NCI-H774 (cell line): ENCODE results near the gene ITIH2.

Experiments used
- DNase-seq: peaks from one replicate; lab custom pipeline; 2025; lab: John Stamatoyannopoulos, UW

Gene ITIH2

DNA sequence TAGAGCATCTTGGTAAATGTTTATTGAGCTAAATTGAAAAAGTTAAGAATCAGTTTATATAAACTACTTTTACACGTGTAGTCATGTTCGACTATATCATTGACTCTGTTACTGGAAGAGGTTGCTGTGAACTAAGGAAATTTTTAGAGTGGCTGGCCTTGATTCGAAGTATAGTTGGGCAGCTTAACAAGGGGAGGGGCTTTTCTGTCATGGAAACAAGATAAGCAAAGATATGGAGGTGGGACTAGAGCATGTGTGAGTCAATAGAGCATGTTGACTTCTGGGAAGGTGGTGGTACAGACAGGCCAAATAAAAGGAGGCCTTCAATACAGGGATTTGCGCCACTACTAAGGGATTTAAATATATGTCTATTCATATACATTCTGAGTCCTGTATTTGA, 92.5 kb downstream of the ITIH2 start:
- DNase-seq, result no peak

DNA sequence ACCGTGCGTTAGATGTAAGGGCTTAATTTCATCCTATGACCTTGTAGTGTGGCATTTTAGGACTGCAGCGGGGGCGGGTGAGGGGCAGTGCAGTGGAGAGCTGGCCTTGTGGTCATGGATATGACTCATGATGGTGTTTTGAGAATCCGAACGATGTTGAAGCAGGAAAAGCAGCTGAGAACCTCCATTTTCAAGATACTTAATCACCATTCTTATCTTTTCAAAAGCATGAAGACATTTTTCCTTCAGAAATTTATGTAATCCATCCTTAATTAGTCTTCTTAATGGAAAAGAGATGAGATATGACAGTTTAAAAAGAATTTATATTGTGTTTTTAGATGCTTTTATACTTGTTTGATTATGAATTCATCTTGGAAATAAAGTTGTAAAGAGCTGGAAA, 94.5 kb downstream of the ITIH2 start:
- DNase-seq, result no peak
